ENCODE results near the gene SPRING1.

Gene SPRING1

GRCh38 chr12:116774020-116774419 lies 36.2 kb upstream of the SPRING1 start:
- no peak for TF ChIP-seq CTCF (IDR thresholded peaks at IDR 0.05; ENCODE audit: insufficient read depth, low read depth, low read length, missing control alignments)
- no peak for DNase-seq (ENCODE audit: low read depth)
- no peak overlapping the region for H3K4me3 ChIP-seq (ENCODE audit: low read depth, low read length)

GRCh38 chr12:116773276-116773731 lies 35.4 kb upstream of the SPRING1 start:
- no peak for DNase-seq (ENCODE audit: low read depth)
- TF ChIP-seq CTCF (IDR thresholded peaks at IDR 0.05; ENCODE audit: insufficient read depth, low read depth, low read length, missing control alignments): no peak
- no peak overlapping the region for H3K4me3 ChIP-seq (ENCODE audit: low read depth, low read length)

GRCh38 chr12:116771651-116772050 lies 33.8 kb upstream of the SPRING1 start:
- no peak overlapping the region for H3K4me3 ChIP-seq (ENCODE audit: low read depth, low read length)
- DNase-seq (ENCODE audit: low read depth): no peak
- no peak for TF ChIP-seq CTCF (IDR thresholded peaks at IDR 0.05; ENCODE audit: insufficient read depth, low read depth, low read length, missing control alignments)

- no peak for TF ChIP-seq CTCF (IDR thresholded peaks at IDR 0.05; ENCODE audit: insufficient read depth, low read depth, low read length, missing control alignments)
- DNase-seq (ENCODE audit: low read depth): no peak
- H3K4me3 ChIP-seq (ENCODE audit: low read depth, low read length): no peak overlapping the region
Measured at GRCh38 chr12:116766746-116767145, 28.9 kb upstream of the SPRING1 start.

GRCh38 chr12:116766285-116766684 lies 28.4 kb upstream of the SPRING1 start:
- TF ChIP-seq CTCF (IDR thresholded peaks at IDR 0.05; ENCODE audit: insufficient read depth, low read depth, low read length, missing control alignments): no peak
- no peak overlapping the region for H3K4me3 ChIP-seq (ENCODE audit: low read depth, low read length)
- DNase-seq (ENCODE audit: low read depth): no peak

- no peak for DNase-seq (ENCODE audit: low read depth)
- no peak overlapping the region for H3K4me3 ChIP-seq (ENCODE audit: low read depth, low read length)
- no peak for TF ChIP-seq CTCF (IDR thresholded peaks at IDR 0.05; ENCODE audit: insufficient read depth, low read depth, low read length, missing control alignments)
Measured at GRCh38 chr12:116765271-116765670, 27.4 kb upstream of the SPRING1 start.

- no peak for DNase-seq (ENCODE audit: low read depth)
- TF ChIP-seq CTCF (IDR thresholded peaks at IDR 0.05; ENCODE audit: insufficient read depth, low read depth, low read length, missing control alignments): no peak
Measured at GRCh38 chr12:116761499-116761898, 23.6 kb upstream of the SPRING1 start.

More at GRCh38 chr12:116761499-116761898, 23.6 kb upstream of the SPRING1 start:
- H3K4me3 ChIP-seq (ENCODE audit: low read depth, low read length): no peak overlapping the region
